HG03025 (cell line): ENCODE measurements around the gene GRM2.

Source experiments
- ATAC-seq: cut with Tn5 transposase; IDR thresholded peaks from one replicate; pipeline ENCODE4 v1.9.1; 2021; ENCODE audit warnings: mild to moderate bottlenecking, moderate library complexity; ENCODE audit not compliant: unreplicated experiment, low FRiP score

GRM2 gene

DNA sequence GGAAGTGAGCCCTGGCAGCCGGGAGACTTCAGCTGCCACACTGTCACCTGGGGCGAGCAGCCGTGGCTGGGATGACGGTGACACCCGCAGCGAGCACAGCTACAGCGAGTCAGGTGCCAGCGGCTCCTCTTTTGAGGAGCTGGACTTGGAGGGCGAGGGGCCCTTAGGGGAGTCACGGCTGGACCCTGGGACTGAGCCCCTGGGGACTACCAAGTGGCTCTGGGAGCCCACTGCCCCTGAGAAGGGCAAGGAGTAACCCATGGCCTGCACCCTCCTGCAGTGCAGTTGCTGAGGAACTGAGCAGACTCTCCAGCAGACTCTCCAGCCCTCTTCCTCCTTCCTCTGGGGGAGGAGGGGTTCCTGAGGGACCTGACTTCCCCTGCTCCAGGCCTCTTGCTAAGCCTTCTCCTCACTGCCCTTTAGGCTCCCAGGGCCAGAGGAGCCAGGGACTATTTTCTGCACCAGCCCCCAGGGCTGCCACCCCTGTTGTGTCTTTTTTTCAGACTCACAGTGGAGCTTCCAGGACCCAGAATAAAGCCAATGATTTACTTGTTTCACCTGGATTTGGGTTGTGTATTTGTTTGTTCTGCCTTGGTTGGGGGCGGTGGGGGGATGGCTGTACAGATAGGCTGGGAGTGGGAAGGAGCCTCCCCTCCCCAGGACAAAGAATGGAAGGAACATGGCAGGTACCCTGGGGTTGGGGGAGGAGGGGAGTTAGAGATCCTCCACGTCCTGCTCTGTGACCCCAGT lies 2.9 kb upstream of the GRM2 start:
- no peak for ATAC-seq

DNA sequence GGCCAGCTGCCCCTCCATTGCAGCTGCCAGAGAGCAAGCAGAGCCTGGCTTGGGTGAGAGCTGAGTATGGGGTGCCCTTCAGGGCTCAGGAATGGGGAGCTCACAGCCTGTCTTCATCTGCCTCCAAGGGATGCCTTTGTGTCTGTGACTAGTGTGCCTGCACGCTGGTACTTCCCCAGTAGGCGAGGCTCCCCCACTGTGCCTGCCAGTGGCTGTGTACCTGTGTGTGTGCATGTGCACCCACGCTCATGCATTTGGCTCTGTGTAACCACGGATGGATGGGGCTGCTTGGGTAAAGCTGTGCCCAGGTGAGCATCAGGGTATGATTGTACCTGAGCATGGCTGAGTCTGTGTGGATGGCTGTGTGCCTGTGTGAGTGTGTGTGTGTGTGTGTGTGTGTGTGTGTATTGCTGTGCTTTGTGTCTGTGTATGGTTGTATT lies 2.3 kb upstream of the GRM2 start:
- ATAC-seq: no peak

DNA sequence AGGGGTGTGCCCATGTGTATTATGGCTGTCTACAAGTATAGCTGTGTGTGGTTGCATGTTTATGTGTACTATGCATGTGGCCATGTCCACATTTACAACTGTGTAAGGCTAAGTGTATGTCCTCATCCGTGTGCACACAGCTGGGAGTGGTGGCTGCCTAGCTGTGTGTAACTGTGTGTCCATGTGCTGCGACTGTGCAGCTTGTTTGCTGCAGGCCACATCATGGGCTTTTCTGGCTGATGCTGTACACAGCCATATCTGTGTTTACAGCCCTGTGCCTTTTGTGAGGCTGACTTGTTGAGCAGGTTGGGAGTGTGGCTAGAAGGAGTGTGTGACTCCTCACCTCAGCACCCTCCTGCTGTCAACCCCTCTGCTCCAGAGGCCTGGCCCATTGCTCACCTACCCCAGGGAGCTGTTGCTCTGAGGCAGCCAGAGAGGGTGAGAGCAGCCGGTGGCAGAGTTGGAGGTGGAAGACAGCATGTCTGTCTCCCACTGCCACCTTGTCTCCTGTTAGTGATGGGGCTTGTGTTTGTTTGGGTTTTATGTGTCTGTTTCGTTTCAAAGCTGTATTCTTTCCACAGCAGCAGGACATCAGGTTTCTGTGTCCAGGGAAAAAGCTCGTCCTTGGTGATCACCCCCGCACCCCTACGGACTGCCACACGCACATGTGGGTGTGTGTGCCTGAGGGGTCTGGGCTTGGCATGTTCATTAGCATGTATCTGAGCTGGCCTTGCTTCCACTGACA lies 1.4 kb upstream of the GRM2 start:
- no peak for ATAC-seq

DNA sequence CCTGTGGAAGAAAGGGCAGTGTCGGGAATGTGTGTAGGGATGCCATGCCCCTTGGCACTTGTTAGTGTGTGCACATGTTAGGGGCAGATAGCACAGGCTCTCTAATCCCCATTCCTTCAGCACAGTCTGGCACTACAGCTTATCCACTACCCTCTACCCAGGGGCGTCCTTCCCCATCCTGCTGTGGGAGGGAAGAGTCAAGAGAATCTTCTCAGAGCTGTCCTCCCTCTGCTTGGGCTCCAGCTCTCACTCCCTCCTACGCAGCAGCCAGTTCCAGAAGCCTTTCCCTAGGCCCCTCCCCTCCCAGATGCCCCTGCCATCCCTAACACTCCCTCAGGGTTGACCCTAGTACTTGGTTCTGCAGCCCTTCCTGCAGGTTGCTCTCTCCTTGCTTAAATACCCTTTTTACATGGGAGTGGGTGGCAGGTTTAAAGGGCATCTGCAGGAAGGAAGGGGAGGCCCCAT lies 815 bp upstream of the GRM2 start:
- no peak for ATAC-seq

DNA sequence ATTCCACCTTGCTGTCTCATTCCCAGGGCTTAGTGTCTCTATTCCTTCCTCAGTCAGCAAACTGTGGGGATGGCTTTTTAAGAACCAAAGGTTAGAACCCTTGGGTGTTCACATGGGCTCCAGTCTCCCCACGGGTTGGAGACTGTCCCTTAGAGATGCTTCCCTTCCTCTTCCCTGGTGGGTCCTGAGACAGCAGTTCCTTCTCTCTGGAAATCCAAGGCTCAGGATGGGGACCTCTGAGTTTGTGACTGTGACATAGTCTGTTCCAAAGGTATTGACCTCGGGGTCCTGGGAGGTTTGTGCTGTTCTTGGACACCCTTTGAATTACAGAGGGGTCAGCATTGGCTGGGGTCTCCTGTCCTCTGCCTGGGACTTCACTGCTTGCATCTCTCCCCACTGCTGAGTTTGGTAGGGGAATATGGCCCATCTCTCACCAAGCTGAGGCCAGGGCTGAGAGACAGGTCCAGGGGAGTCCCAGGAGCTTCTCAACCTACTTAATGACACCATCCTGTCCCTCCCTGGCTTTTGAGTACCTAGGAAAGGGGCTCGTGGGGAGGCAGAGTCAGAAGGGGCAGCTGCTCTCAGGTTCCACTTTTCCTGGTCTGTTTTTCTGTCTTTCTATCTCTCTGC lies 1.5 kb downstream of the GRM2 start:
- ATAC-seq: no peak

DNA sequence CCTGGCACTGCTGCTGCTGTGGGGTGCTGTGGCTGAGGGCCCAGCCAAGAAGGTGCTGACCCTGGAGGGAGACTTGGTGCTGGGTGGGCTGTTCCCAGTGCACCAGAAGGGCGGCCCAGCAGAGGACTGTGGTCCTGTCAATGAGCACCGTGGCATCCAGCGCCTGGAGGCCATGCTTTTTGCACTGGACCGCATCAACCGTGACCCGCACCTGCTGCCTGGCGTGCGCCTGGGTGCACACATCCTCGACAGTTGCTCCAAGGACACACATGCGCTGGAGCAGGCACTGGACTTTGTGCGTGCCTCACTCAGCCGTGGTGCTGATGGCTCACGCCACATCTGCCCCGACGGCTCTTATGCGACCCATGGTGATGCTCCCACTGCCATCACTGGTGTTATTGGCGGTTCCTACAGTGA lies 2.1 kb downstream of the GRM2 start:
- no peak for ATAC-seq

DNA sequence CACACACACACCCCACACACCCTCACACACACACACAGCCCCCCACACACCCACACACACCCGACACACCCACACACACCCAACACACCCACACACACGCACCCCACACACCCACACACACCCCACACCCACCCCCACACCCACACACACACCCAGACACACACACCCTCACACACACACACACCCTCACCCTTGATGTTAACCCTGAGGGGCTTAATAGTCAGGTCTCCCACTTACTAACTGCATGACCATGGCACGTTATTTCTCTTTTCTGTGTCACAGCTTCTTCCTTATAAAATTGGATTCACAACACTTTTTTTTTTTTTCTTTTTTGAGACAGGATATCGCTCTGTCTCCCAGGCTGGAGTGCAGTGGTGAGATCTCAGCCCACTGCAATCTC lies 2.8 kb downstream of the GRM2 start:
- no peak for ATAC-seq

DNA sequence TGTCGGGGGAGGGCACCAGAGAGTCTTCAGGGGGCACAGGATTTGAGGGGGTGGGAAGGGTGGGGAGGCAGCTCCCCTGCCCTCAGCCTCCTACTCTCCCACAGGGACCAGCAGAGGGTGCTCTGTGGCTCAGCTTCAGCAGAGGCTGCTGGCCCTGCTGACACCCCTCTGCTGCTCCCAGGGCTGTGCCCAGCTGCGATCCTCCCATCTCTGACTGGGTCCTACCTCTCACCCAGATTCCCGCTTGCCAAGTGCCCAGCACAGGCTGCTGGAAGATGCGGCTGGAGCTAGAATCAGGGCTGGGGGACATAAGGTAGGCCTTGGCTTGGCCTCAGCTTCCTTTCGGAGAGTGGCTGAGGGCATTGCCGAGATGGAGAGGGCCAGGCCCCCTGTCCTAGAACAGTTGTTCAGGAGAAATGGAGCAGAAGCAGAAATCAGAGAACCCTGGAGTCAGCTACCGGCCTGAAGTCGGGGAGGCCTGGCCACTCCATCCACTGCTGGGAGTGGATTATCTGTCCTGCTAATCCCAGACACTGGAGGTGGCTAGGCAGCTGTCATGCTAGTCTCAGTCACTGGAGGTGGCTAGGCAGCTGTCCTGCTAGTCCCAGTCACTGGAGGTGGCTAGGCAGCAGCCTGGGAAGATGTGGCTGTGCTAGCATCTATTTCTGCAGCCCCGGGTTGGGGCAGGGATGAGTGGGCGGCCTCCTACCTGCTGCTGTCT lies 3.9 kb downstream of the GRM2 start:
- ATAC-seq: no peak

DNA sequence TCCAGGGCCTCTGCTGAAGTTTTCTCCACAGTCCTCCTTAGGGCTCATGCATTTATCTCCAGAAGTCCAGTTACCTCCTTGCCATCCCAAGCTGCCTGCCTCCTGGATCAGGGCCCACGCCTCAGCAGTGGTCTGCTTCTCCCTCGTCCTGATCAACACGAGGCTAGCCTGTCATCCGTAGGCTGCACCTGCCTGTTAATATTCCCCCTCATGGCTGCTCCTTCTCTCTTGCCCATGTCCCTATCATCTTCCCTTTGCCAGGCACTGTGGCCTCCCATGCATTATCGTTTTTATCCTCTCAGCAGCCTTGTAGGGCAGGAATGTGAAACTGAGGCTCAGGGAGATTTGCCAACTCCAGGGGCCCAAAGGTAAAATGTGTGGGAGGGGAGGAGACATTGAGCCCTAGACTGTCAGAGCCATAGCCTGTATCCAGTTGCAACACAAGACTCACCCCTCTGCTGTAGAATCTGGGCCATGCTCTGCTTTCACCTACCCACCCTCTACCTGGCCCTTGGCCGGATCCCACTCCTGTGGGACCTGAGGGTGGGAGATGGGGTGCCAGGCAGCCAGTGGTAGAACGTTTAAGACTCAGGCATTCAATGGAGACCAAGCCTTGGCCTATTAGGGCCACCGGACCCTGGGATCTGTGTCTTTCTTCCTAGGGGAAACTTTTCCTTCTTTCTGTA lies 4.6 kb downstream of the GRM2 start:
- ATAC-seq: no peak

DNA sequence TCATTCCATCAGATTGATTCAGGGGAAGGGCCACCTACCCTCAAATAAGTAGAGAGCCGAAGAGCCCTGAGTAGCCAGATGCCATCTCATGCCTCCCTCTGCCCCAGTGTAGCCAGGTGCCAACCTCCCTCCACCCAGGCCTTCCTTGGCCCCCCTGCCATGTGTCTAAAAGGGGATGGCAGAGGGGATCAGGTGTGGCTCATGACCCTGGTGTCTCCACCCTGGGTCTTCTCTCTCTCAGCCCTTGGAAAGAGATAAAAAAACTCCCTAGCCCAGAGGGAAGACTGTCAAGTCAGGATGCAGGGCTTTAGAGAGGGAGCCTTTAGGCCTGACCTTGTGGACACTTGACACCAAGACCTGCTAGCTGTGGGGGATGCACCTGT lies 5.2 kb downstream of the GRM2 start:
- no peak for ATAC-seq

DNA sequence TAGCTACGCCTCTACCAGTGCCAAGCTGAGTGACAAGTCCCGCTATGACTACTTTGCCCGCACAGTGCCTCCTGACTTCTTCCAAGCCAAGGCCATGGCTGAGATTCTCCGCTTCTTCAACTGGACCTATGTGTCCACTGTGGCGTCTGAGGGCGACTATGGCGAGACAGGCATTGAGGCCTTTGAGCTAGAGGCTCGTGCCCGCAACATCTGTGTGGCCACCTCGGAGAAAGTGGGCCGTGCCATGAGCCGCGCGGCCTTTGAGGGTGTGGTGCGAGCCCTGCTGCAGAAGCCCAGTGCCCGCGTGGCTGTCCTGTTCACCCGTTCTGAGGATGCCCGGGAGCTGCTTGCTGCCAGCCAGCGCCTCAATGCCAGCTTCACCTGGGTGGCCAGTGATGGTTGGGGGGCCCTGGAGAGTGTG lies 5.7 kb downstream of the GRM2 start:
- ATAC-seq: no peak

DNA sequence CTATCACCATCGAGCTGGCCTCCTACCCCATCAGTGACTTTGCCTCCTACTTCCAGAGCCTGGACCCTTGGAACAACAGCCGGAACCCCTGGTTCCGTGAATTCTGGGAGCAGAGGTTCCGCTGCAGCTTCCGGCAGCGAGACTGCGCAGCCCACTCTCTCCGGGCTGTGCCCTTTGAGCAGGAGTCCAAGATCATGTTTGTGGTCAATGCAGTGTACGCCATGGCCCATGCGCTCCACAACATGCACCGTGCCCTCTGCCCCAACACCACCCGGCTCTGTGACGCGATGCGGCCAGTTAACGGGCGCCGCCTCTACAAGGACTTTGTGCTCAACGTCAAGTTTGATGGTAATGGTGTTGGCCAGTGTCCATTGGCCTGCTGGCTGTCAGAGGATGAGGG lies 6.1 kb downstream of the GRM2 start:
- ATAC-seq: no peak

DNA sequence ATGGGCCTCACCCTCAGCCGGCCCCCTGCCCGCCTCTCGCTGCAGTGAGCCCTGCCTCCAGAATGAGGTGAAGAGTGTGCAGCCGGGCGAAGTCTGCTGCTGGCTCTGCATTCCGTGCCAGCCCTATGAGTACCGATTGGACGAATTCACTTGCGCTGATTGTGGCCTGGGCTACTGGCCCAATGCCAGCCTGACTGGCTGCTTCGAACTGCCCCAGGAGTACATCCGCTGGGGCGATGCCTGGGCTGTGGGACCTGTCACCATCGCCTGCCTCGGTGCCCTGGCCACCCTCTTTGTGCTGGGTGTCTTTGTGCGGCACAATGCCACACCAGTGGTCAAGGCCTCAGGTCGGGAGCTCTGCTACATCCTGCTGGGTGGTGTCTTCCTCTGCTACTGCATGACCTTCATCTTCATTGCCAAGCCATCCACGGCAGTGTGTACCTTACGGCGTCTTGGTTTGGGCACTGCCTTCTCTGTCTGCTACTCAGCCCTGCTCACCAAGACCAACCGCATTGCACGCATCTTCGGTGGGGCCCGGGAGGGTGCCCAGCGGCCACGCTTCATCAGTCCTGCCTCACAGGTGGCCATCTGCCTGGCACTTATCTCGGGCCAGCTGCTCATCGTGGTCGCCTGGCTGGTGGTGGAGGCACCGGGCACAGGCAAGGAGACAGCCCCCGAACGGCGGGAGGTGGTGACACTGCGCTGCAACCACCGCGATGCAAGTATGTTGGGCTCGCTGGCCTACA lies 8.5 kb downstream of the GRM2 start:
- ATAC-seq: no peak

DNA sequence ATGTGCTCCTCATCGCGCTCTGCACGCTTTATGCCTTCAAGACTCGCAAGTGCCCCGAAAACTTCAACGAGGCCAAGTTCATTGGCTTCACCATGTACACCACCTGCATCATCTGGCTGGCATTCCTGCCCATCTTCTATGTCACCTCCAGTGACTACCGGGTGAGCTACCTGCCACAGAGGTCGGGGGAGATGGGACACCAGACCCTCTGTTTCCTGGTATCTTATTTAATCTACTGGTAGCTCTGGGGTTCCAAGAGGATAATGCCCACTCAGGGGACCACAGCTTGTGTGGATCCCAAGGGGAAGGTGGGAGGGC lies 9.1 kb downstream of the GRM2 start:
- no peak for ATAC-seq

DNA sequence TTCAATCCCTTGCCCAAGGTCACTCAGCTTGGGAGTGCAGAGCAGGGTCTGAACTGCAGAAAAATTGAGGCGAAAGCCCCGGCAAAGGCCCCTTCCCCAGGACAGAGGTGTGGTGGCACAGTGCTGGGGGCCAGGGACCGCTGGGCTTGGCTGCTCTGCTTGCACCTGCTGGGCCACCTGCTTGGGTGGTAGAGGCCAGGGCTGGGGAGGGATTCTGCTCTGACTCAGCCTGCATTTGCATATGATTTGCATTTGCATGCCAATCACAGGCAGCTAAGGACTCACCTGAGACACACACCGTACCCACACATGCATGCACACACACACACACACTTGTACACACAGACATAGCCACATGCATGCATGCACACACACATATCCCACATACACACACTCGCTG lies 9.9 kb downstream of the GRM2 start:
- ATAC-seq: no peak

DNA sequence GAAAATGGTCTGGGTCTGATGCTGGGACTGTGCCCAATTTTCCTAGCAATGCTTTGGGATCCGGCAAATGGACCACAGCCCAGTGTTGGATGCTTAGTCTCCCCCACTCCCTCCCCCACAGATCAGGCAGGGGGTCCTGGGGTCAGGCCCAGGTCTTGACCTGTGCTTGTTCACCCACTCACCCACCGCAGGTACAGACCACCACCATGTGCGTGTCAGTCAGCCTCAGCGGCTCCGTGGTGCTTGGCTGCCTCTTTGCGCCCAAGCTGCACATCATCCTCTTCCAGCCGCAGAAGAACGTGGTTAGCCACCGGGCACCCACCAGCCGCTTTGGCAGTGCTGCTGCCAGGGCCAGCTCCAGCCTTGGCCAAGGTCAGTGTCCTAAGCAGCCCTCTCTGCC lies 10.6 kb downstream of the GRM2 start:
- ATAC-seq: no peak

DNA sequence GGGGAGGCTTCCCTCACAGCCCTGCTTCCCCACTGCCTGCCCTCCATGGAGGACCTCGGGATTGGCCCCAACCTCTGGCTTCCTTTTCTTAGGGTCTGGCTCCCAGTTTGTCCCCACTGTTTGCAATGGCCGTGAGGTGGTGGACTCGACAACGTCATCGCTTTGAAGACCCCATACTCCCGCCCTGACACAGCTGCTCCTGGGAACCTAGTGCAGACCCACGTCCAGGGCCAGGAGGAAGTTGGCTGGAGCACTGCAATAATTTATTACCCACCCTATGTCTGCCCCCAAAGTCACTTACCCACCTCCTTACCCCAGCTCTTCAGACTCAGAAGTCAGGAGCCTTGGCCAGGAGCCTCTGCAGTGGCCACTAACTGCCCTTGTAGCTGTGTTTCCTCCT lies 11.1 kb downstream of the GRM2 start:
- no peak for ATAC-seq

DNA sequence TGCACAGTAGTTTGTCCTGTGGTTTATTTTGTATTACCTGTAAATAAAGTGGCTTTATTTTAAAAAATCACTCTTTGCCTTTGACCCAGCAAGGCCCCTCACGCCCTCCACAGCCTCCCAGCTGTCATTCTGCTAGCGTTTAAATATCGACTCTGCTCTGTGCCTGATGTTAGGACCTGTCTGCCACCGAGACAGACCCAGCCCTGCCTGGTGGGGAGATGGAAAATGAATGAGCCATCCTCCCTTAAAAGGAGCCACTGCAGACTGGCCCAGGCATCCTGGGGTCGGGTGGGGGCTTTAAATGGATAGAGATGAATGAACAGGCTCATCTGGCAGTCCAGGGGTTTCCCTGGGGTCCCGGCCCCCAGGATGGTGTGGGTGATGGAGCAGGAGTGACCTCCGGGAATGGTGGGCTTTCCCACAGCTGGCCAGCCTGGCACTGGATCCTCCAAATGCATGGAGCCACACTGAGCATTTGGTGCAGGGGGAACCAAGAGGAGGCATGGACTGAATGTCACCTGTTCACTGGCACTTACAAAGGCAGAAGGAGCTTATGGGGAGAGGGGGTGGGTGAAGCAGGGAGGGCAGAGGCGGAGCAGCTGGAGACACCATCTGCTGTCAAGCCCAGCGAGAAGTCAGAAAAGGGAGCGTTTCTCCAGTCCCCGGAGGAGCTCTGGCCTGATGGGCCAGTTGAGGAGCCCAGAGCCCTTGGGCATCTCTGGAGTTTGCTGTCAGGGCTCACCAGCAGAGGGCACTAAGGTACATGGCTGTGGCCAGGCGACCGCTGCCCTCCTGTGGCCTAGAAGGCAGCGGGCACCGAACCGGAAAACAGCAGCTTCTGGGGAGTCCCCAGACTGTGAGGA lies 11.9 kb downstream of the GRM2 start:
- ATAC-seq: no peak
